ENCODE results near the gene GNB5.

- TF ChIP-seq CTCF (CRISPR knock-in tag; IDR thresholded peaks at IDR 0.05): no peak
- no peak for TF ChIP-seq RERE (CRISPR knock-in tag; IDR thresholded peaks at IDR 0.05; ENCODE audit: low read depth)
These were observed 77.5 kb downstream of the GNB5 start for GRCh38 chr15:52113708-52114107.

Measured in HepG2 (cell line).